Measurements from ENCODE around the gene DMBT1.
"Not testable (repeated sequence)": the region's sequence is repeated elsewhere in the genome, so short reads cannot be mapped to it uniquely, and the experiment has no call there.

DMBT1 gene

GRCh38 chr10:122577311-122577885, 16.8 kb downstream of the DMBT1 start:
- H3K4me3 ChIP-seq (ENCODE audit: low read depth, low read length), result no peak overlapping the region

- not testable (repeated sequence) for H3K4me3 ChIP-seq (ENCODE audit: low read depth, low read length)
Observed at GRCh38 chr10:122586070-122586469, 25.5 kb downstream of the DMBT1 start.

GRCh38 chr10:122587098-122587760, 26.7 kb downstream of the DMBT1 start:
- no peak overlapping the region for H3K4me3 ChIP-seq (ENCODE audit: low read depth, low read length)

GRCh38 chr10:122588381-122588780, 27.8 kb downstream of the DMBT1 start:
- no peak overlapping the region for H3K4me3 ChIP-seq (ENCODE audit: low read depth, low read length)

GRCh38 chr10:122590153-122590552, 29.6 kb downstream of the DMBT1 start:
- H3K4me3 ChIP-seq (ENCODE audit: low read depth, low read length), result no peak overlapping the region

- no peak overlapping the region for H3K4me3 ChIP-seq (ENCODE audit: low read depth, low read length)
Observed at GRCh38 chr10:122591736-122592135, 31.2 kb downstream of the DMBT1 start.

GRCh38 chr10:122592161-122592560, 31.6 kb downstream of the DMBT1 start:
- no peak overlapping the region for H3K4me3 ChIP-seq (ENCODE audit: low read depth, low read length)

GRCh38 chr10:122617476-122618270, 57.1 kb downstream of the DMBT1 start:
- H3K4me3 ChIP-seq (ENCODE audit: low read depth, low read length), result no peak overlapping the region

GRCh38 chr10:122618461-122619165, 58.1 kb downstream of the DMBT1 start:
- no peak overlapping the region for H3K4me3 ChIP-seq (ENCODE audit: low read depth, low read length)

- not testable (repeated sequence) for H3K4me3 ChIP-seq (ENCODE audit: low read depth, low read length)
Observed at GRCh38 chr10:122620961-122621360, 60.4 kb downstream of the DMBT1 start.

- no peak overlapping the region for H3K4me3 ChIP-seq (ENCODE audit: low read depth, low read length)
Observed at GRCh38 chr10:122624546-122624945, 64.0 kb downstream of the DMBT1 start.

GRCh38 chr10:122630526-122630925, 70.0 kb downstream of the DMBT1 start:
- no peak overlapping the region for H3K4me3 ChIP-seq (ENCODE audit: low read depth, low read length)

- no peak overlapping the region for H3K4me3 ChIP-seq (ENCODE audit: low read depth, low read length)
Observed at GRCh38 chr10:122632031-122632430, 71.5 kb downstream of the DMBT1 start.

GRCh38 chr10:122632576-122632975, 72.0 kb downstream of the DMBT1 start:
- no peak overlapping the region for H3K4me3 ChIP-seq (ENCODE audit: low read depth, low read length)

- H3K4me3 ChIP-seq (ENCODE audit: low read depth, low read length), result no peak overlapping the region
Observed at GRCh38 chr10:122636953-122637352, 76.4 kb downstream of the DMBT1 start.

GRCh38 chr10:122637376-122637775, 76.8 kb downstream of the DMBT1 start:
- H3K4me3 ChIP-seq (ENCODE audit: low read depth, low read length), result no peak overlapping the region

GRCh38 chr10:122638106-122638505, 77.6 kb downstream of the DMBT1 start:
- H3K4me3 ChIP-seq (ENCODE audit: low read depth, low read length), result no peak overlapping the region

- H3K4me3 ChIP-seq (ENCODE audit: low read depth, low read length), result no peak overlapping the region
Observed at GRCh38 chr10:122639801-122640200, 79.2 kb downstream of the DMBT1 start.

- no peak overlapping the region for H3K4me3 ChIP-seq (ENCODE audit: low read depth, low read length)
Observed at GRCh38 chr10:122640921-122641320, 80.4 kb downstream of the DMBT1 start.

- no peak overlapping the region for H3K4me3 ChIP-seq (ENCODE audit: low read depth, low read length)
Observed at GRCh38 chr10:122642726-122643605, 82.4 kb downstream of the DMBT1 start.

Data from iPS-11a (cell line).